HG02623 (cell line): ENCODE measurements around the gene IL13.
"Not testable (repeated sequence)": the region's sequence is repeated elsewhere in the genome, so short reads cannot be mapped to it uniquely, and the experiment has no call there.

Experiments
- ATAC-seq: cut with Tn5 transposase; IDR thresholded peaks from one replicate; pipeline ENCODE4 v1.9.1; 2021; ENCODE audit warnings: moderate library complexity; ENCODE audit not compliant: unreplicated experiment

The IL13 gene

DNA sequence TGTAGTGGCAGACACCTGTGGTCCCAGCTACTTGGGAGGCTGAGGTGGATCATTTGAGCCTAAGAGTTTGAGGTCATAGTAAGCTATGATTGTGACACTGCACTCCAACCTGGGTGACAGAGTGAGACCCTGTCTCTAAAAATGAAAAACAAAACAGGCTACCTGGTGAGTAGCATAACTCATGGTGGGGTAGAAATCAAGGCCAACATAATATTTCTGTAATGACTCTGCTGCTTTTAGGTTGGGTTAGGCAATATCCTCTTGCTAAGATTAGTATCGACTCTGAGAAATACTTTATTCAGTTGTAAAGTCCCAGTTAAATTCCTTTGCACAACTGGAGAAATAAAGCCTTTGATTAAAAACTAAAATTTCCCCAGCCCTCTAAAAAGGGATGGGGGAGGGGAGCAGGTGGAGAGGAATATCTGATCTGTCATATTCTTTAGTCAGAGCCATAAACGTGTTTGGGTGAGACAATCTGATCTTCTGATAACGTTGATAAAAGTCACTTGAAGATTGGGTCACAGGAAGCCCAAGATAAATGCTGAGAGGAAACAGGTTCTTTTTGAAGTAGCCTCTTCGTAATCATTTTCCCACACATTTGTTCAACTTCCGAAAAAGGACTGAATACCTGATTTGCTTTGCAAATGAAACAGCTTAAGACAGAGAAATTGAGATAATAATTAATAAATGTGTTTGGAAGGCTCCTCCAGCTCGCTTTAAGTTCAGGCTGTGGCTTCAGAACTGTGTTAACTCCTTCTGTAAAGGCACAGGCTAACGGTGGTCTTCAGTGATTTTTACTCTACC lies 30.8 kb downstream of the IL13 start:
- ATAC-seq: no peak

DNA sequence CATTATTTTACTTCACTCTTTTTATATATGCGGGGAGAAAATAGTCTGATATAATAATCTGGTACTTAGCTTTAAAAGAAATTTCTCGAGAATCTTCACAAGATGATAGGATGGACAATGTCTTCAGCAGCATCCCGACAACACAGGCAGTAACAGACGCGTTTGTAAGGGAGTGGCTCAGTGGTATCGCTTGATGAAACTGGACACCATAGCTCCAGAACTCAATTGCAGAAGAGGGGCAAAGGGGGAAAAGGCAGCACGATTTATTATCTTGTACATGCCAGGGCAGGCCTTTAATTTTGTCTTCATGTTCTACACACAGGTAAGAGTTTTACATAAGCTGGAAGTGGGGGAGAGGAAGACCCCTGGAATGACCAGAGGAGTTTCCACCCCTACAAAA lies 31.5 kb downstream of the IL13 start:
- no peak for ATAC-seq

DNA sequence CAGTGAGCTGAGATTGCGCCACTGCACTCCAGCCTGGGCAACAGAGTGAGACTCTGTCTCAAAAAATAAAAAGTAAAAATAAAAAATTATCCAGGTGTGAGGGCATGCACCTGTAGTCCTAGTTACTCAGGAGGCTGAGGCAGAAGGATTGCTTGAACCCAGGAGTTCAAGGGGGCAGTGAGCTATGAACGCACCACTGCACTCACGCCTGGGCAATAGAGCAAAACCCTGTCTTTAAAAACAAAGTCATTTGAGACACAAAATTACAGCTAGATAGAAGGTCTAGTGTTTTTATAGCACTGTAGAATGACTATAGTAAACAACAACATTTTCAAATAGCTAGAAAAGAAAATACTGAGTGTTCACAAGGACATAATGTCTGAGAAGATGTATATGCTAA lies 32.2 kb downstream of the IL13 start:
- ATAC-seq: no peak

DNA sequence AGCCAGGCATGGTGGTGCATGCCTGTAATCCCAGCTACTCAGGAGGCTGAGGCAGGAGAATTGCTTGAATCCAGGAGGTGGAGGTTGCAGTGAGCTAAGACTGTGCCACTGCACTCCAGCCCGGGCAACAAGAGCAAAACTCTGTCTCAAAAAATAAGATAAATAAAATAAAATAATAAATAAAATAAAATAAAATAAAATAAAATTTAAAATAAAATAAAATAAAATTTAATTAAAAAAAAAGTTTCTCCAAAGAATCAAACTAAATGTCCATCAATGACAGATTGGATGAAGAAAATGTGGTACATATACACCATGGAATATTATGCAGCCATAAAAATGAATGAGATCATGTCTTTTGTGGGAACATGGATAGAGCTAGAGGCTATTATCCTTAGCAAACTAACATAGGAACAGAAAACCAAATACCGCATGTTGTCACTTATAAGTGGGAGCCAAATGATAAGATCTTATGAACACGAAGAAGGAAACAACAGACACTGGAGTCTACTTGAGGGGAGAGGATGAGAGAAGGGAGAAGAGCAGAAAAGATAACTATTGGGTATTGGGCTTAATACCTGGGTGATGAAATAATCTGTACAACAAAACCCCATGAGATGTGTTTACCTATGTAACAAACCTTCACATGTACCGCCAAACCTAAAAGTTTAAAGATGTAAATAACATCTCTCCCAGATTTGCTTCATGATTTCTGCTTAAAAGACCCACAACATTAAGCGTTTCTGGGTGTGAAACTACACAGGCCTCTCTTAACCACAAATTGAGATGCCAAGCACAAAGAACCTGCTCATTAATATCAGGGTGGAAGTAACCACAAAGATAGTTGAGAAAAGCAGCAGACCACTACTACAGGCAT lies 34.0 kb downstream of the IL13 start:
- ATAC-seq: not testable (repeated sequence)

DNA sequence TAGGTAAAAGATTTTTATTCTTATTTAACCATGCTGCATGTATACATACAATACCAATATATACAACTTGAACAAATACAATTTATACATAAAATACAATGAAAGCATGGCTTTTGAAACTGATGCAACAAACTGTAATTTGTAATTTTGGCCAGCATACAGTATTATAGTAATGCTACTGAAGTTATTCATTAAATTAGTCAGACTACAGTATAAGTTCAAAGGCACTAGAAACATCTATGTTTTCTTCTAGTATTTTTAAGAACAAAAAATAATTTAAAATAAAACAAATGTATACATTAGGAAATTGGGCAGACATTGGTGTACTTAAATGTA lies 34.6 kb downstream of the IL13 start:
- ATAC-seq: no peak

DNA sequence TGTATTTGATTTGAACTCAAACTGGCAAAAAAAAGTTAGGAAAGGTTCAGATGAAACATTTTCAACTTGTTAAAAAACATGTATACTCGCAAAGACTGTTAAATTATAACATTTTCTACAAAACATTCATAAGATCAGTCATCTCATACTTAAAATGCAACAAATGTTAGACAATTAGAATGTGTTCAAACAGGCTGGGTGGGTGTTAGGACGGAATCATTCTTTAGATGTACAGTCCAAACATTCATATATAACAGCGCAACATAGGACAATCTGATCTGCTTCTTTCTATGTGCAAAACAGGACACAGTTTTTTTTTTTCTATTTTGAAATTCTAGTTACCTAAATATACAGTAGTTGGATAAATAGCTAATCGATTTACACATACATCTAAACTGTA lies 38.0 kb downstream of the IL13 start:
- ATAC-seq: no peak

DNA sequence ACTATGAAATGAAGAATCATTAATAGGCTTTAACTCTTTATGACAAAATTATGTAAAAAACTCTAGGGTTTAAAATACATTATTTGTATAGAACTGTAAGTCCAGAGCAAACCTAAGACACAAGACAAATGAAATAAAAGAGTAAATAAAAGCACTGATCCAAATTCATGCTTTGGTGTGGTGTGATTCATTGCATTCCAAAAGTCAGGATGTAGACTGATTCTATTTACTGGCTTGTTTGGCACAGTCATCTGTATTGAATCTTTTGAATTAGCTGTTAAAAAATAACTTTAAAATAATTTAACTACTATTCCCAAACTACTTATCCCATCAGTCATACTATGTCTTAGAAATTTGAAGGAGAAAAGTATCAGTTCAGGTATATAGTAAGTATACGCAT lies 46.9 kb downstream of the IL13 start:
- ATAC-seq: no peak

DNA sequence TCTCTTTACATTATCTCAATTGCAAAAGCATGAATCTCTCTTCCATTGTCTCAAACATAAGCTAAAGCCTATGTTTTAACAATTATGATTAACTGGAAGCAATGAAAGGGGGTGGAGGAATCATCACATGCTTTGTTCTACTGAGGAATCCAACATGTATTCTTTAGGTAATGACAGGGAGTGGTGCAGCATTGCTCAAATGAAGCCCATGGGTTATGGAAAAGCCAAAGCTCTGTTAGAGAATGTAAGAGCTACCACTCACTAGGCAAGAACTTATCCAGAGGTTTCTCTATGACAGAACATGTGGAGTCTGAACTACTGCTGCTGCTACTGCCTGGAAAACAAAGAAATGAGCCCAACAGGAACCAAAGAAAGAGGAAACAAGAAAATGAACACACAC lies 50.7 kb downstream of the IL13 start:
- ATAC-seq: no peak
